Nephron (organoid): ENCODE data around the gene PUS3.
A peak's percentile ranks its signal among the peaks of the same experiment; 100 is the strongest.
"Not testable (repeated sequence)": the region's sequence is repeated elsewhere in the genome, so short reads cannot be mapped to it uniquely, and the experiment has no call there.

Experiments
- H3K27ac Mint-ChIP-seq, 3 experiments: 2 replicates each; pipeline ENCODE4 v1.8.0; 2020; ENCODE audit warnings: mixed read lengths in 3 of 3, mild to moderate bottlenecking in 2 of 3, moderate library complexity in 1 of 3
- H3K27me3 Mint-ChIP-seq: 2 replicates; pipeline ENCODE4 v1.8.0; 2021; ENCODE audit warnings: low read depth, mild to moderate bottlenecking, moderate library complexity, mixed read lengths
- H3K36me3 Mint-ChIP-seq: 2 replicates; pipeline ENCODE4 v1.8.0; 2020; ENCODE audit warnings: low read depth, mixed read lengths
- H3K4me1 Mint-ChIP-seq: 2 replicates; pipeline ENCODE4 v1.8.0; 2020; ENCODE audit warnings: mixed read lengths
- H3K4me3 Mint-ChIP-seq, 3 experiments: 2 replicates each; pipeline ENCODE4 v1.8.0; 2020; ENCODE audit warnings: mild to moderate bottlenecking in 3 of 3, mixed read lengths in 3 of 3, moderate library complexity in 2 of 3
- H3K9me3 Mint-ChIP-seq: 2 replicates; pipeline ENCODE4 v1.8.0; 2020; ENCODE audit warnings: mixed read lengths
- TF ChIP-seq, protein P1 (sequence below), 3 experiments: fragments of 200-600 bp; sonication (generic); IDR thresholded peaks; one replicate each; pipeline ENCODE4 v1.5.0; 2021; ENCODE audit warnings: antibody characterized with exemption in 3 of 3; ENCODE audit not compliant: unreplicated experiment in 3 of 3

PUS3 gene

DNA sequence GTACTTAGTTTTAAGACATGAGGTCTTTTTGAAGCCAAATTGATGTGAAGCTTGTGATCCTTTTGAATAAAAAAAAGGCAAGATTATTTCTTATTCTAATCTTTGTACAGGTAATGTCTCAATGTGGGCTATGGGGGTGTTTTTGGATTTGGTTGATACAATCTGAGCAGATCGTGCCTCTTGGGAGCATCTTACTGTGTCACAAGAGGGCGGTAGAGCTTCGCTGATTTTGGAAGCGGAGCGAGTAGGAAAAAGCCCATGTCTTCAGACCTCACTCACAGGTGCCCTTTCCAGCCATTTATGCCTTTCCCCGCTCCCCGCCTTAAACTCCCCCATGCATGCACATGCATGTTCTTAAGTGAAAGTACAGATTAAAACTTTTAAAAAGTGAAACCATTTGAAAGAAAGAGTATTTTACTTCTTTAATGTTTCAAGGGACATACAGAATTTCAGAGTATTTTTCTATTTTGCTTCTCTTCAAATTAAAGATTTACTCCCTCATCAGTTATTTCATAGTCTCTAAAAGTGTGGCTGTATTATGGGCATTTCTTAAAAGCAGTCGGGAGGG lies 20.1 kb upstream of the PUS3 start:
- peaks cover 10% of the 10 kb centered on the region for H3K27me3 Mint-ChIP-seq
- no peak overlapping the region for H3K4me3 Mint-ChIP-seq
- H3K4me1 Mint-ChIP-seq: peaks cover 32% of the 10 kb centered on the region
- H3K9me3 Mint-ChIP-seq: no peaks in the 10 kb centered on the region
- TF ChIP-seq, protein P1, sequence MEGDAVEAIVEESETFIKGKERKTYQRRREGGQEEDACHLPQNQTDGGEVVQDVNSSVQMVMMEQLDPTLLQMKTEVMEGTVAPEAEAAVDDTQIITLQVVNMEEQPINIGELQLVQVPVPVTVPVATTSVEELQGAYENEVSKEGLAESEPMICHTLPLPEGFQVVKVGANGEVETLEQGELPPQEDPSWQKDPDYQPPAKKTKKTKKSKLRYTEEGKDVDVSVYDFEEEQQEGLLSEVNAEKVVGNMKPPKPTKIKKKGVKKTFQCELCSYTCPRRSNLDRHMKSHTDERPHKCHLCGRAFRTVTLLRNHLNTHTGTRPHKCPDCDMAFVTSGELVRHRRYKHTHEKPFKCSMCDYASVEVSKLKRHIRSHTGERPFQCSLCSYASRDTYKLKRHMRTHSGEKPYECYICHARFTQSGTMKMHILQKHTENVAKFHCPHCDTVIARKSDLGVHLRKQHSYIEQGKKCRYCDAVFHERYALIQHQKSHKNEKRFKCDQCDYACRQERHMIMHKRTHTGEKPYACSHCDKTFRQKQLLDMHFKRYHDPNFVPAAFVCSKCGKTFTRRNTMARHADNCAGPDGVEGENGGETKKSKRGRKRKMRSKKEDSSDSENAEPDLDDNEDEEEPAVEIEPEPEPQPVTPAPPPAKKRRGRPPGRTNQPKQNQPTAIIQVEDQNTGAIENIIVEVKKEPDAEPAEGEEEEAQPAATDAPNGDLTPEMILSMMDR (IDR thresholded peaks at IDR 0.05; ENCODE audit: unreplicated experiment in 3 of 3): peak; percentile 89 to 92 (median 91)
- H3K36me3 Mint-ChIP-seq: no peaks in the 10 kb centered on the region
- H3K27ac Mint-ChIP-seq: peak overlapping the region in 2 of 3 experiments; percentile 1 to 15

DNA sequence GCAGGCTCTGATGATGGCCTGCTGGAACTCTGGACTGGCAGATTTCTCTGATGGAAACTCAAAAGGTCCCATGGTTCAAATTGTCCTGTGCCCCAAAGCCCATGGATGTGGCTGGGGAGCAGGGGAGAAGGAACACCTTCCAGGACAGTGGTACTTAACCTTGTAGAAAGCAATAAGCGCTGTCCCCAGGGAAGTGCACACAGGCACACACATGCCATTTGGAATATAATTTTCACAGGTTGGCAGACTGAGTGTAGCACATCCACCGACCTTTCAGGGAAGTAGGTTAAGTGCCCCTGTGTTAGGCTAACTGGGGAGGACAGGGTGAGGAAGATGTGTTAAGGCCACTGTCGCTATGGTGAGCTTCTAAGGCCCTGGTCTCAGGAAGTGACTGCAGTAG lies 19.1 kb upstream of the PUS3 start:
- Mint-ChIP-seq H3K27me3 (peaks cover 12% of the 10 kb centered on the region), H3K4me3 (no peak overlapping the region), H3K4me1 (peaks cover 30% of the 10 kb centered on the region), H3K36me3 (no peaks in the 10 kb centered on the region), H3K27ac (no peak overlapping the region), H3K9me3 (no peaks in the 10 kb centered on the region)
- TF ChIP-seq, protein P1 (IDR thresholded peaks at IDR 0.05; ENCODE audit: unreplicated experiment in 3 of 3): no peak

DNA sequence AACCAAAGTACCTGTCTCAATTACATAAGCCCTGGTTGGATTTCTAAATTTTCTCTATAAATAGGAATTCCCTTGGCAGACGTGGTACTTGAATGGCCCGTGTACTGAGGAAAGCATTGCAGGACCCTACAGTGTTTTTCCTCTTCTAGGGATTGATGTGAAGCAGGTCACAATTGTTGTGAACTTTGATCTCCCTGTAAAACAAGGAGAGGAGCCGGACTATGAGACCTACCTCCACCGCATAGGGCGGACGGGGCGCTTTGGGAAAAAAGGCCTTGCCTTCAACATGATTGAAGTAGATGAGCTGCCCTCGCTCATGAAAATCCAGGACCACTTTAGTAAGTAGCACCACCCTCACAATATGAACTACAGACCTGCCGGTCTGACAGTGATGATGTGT lies 18.0 kb upstream of the PUS3 start:
- H3K9me3 Mint-ChIP-seq: no peaks in the 10 kb centered on the region
- H3K4me1 Mint-ChIP-seq: peaks cover 20% of the 10 kb centered on the region
- no peak overlapping the region for H3K4me3 Mint-ChIP-seq
- no peaks in the 10 kb centered on the region for H3K36me3 Mint-ChIP-seq
- H3K27ac Mint-ChIP-seq: no peak overlapping the region
- peaks cover 20% of the 10 kb centered on the region for H3K27me3 Mint-ChIP-seq
- TF ChIP-seq, protein P1 (IDR thresholded peaks at IDR 0.05; ENCODE audit: unreplicated experiment in 3 of 3): no peak

DNA sequence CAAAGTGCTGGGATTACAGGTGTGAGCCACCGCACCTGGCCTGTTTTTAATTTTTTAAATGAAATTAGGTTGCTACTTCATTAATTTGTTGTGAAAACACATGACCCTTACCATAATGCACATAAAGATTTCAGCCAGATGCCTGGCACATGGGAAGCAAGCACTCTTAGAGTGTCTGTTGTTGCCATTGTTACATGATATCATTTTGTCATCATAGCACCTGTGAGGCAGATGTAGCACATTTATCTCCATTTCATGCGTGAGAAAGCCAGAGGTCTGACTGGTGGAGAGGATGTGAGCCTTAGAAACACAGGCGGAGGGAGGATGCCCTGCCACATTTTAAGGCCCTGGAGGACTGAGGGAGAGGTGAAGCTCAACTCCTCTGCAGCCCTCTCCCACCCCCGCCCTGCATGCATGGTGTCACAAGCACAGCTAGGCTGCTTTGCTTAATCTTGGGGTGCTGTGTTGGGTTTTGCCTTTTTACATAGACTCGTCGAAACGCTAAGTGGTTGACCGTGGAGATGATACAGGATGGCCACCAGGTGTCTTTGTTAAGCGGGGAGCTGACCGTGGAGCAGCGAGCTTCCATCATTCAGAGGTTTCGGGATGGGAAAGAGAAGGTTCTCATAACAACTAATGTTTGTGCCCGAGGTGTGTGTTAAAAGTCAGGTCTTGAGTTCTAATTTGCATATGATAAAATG lies 15.3 kb upstream of the PUS3 start:
- no peaks in the 10 kb centered on the region for H3K9me3 Mint-ChIP-seq
- no peaks in the 10 kb centered on the region for H3K36me3 Mint-ChIP-seq
- peaks cover 5% of the 10 kb centered on the region for H3K4me1 Mint-ChIP-seq
- H3K27ac Mint-ChIP-seq: no peak overlapping the region
- H3K4me3 Mint-ChIP-seq: no peak overlapping the region
- TF ChIP-seq, protein P1 (IDR thresholded peaks at IDR 0.05; ENCODE audit: unreplicated experiment in 3 of 3): no peak
- peaks cover 22% of the 10 kb centered on the region for H3K27me3 Mint-ChIP-seq

DNA sequence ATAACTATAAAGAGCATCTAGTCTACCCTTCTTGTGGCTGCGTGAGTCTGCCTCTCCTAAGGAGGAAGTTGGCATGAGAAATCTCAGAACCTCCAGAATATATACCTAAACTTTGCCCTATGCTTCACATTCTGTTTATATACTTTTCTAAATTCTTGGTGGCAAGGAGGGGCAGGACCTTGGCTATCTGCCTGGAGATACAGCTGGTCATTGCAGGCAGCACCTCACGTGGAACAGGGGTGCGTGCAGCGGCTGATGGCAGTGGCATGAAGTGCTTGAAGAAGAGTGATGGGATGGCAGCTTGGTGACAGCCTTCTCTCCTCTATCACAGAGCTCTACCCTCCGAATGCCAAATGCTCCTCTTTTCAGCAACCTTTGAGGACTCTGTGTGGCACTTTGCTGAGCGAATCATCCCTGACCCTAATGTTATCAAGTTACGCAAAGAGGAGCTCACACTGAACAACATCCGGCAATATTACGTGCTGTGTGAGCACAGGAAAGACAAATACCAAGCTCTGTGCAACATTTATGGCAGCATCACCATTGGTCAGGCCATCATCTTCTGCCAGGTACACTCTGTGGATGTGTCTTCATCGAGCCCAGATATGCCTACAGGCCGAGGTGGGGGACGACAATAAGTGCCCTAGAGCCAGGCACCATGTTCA lies 13.8 kb upstream of the PUS3 start:
- H3K36me3 Mint-ChIP-seq: no peaks in the 10 kb centered on the region
- no peaks in the 10 kb centered on the region for H3K9me3 Mint-ChIP-seq
- H3K4me1 Mint-ChIP-seq: no peaks in the 10 kb centered on the region
- TF ChIP-seq, protein P1 (IDR thresholded peaks at IDR 0.05; ENCODE audit: unreplicated experiment in 3 of 3): no peak
- peaks cover 17% of the 10 kb centered on the region for H3K27me3 Mint-ChIP-seq
- H3K4me3 Mint-ChIP-seq: no peak overlapping the region
- no peak overlapping the region for H3K27ac Mint-ChIP-seq

DNA sequence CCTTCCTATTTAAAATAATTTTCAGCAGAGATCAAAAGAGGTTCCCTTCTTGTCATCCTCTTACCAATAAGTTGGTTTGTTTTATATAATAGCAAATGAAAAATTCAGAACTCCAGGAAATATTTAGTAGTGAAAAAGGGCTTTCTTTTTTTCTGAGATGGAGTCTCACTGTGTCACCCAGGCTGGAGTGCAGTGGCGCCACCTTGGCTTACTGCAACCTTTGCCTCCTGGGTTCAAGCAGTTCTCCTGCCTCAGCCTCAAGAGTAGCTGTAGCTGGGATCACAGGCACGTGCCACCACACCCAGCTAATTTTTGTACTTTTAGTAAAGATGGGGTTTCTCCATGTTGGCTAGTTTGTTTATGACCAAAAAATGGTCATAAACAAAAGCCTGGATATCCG lies 11.6 kb upstream of the PUS3 start:
- not testable (repeated sequence) for H3K27ac Mint-ChIP-seq, H3K4me1 Mint-ChIP-seq, H3K9me3 Mint-ChIP-seq, H3K36me3 Mint-ChIP-seq, H3K4me3 Mint-ChIP-seq
- peaks cover 17% of the 10 kb centered on the region for H3K27me3 Mint-ChIP-seq
